Measurements from ENCODE around the gene UTS2.

GRCh38 chr1:7813677-7814373 lies 39.0 kb downstream of the UTS2 start:
- TF ChIP-seq CTCF (IDR thresholded peaks at IDR 0.05) (no peak), POLR2A (IDR thresholded peaks at IDR 0.05) (no peak)
